22Rv1 (cell line): ENCODE data around the gene AURKAIP1.
"Not testable (repeated sequence)": the region's sequence is repeated elsewhere in the genome, so short reads cannot be mapped to it uniquely, and the experiment has no call there.

Source experiments
- H3K27ac ChIP-seq: fragments of 450-650 bp; 2 replicates; pipeline ENCODE4 v1.5.1; 2017
- CTCF ChIP-seq: fragments of 450-650 bp; IDR thresholded peaks from 2 replicates; pipeline ENCODE4 v1.5.1; 2017; ENCODE audit warnings: mild to moderate bottlenecking
- ZFX ChIP-seq: fragments of 450-650 bp; IDR thresholded peaks from 2 replicates; pipeline ENCODE4 v1.6.1; 2017; ENCODE audit warnings: antibody characterized with exemption, borderline replicate concordance

AURKAIP1 gene

GRCh38 chr1:1420654-1421141 lies 45.7 kb upstream of the AURKAIP1 start:
- no peak for TF ChIP-seq ZFX
- TF ChIP-seq CTCF: no peak
- no peak overlapping the region for H3K27ac ChIP-seq

GRCh38 chr1:1419813-1420653 lies 45.0 kb upstream of the AURKAIP1 start:
- H3K27ac ChIP-seq: no peak overlapping the region
- TF ChIP-seq CTCF (peak; percentile 64), ZFX (no peak)

GRCh38 chr1:1419363-1419812 lies 44.4 kb upstream of the AURKAIP1 start:
- H3K27ac ChIP-seq: no peak overlapping the region
- TF ChIP-seq CTCF: no peak
- TF ChIP-seq ZFX: no peak

GRCh38 chr1:1418464-1419362 lies 43.7 kb upstream of the AURKAIP1 start:
- no peak for TF ChIP-seq ZFX
- no peak for TF ChIP-seq CTCF
- no peak overlapping the region for H3K27ac ChIP-seq

- H3K27ac ChIP-seq: not testable (repeated sequence)
These were observed 42.9 kb upstream of the AURKAIP1 start for GRCh38 chr1:1417825-1418463.

- not testable (repeated sequence) for H3K27ac ChIP-seq
These were observed 42.4 kb upstream of the AURKAIP1 start for GRCh38 chr1:1417396-1417795.

GRCh38 chr1:1415751-1416150 lies 40.7 kb upstream of the AURKAIP1 start:
- TF ChIP-seq ZFX: no peak
- TF ChIP-seq CTCF: no peak
- H3K27ac ChIP-seq: no peak overlapping the region

- H3K27ac ChIP-seq: not testable (repeated sequence)
These were observed 37.4 kb upstream of the AURKAIP1 start for GRCh38 chr1:1412311-1412902.
